HepG2 (cell line): ENCODE data around the gene RBL1.

ENCODE experiments used
- ARNTL ChIP-seq: sonication (generic); formaldehyde crosslinking; IDR thresholded peaks from 2 replicates; pipeline ENCODE4 v1.4.0; 2020; ENCODE audit warnings: mild to moderate bottlenecking, missing genetic modification reagents
- FOXJ3 ChIP-seq: sonication (generic); formaldehyde crosslinking; IDR thresholded peaks from 2 replicates; pipeline ENCODE4 v1.4.0; 2020; ENCODE audit warnings: missing genetic modification reagents, mild to moderate bottlenecking, borderline replicate concordance
- JUNB ChIP-seq: sonication (generic); formaldehyde crosslinking; IDR thresholded peaks from 2 replicates; pipeline ENCODE4 v1.8.0; 2022; ENCODE audit warnings: missing genetic modification reagents, mild to moderate bottlenecking, borderline replicate concordance
- RELA ChIP-seq: sonication (generic); formaldehyde crosslinking; IDR thresholded peaks from 2 replicates; pipeline ENCODE4 v1.4.0; 2020; ENCODE audit warnings: missing genetic modification reagents
- ZBTB1 ChIP-seq: sonication (generic); formaldehyde crosslinking; IDR thresholded peaks from 2 replicates; pipeline ENCODE4 v1.4.0; 2020; ENCODE audit warnings: missing genetic modification reagents, borderline replicate concordance
- ZNF501 ChIP-seq: sonication (generic); formaldehyde crosslinking; IDR thresholded peaks from 2 replicates; pipeline ENCODE4 v1.5.1; 2020; ENCODE audit warnings: mild to moderate bottlenecking, moderate library complexity, missing genetic modification reagents
- ZSCAN20 ChIP-seq: sonication (generic); formaldehyde crosslinking; IDR thresholded peaks from 2 replicates; pipeline ENCODE4 v1.4.0; 2020; ENCODE audit warnings: missing genetic modification reagents, mild to moderate bottlenecking, borderline replicate concordance

DNA sequence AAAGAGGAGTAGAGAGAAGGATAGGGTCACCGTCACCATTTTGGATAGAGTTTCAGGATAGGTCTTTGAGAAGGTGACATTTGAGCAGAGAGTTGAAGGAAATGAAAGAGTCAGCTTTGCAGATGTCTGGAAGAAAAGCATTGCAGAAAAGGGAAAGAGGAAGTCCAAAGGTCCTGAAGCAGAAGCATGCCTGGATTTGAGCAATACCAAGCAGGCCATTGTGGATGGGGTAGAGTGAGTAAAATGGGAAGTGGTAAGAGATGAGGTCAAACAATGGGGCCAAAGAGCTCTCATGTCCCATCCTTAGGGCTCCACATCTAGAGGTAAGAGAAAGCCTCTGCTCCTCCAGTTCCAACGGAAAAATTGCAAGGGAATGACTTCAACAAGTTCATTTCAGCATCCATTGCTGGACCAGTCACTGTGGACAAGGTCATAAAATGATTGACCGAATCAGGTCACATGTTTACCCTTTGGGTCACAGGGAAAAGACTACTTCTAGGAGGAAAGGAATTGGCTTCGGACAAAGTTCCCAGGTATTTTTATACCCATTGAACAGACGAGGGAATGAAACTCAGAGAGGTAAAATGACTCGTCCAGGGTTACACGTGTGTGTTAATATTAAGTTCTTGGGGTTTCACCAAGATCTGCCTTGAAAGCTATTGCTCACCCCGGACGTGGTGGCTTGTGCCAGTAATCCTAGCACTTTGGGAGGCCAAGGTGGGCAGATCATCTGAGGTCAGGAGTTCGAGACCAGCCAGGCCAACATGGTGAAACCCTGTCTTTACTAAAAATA lies 137.7 kb downstream of the RBL1 start:
- no peak for TF ChIP-seq ARNTL (CRISPR knock-in tag)
- no peak for TF ChIP-seq ZBTB1 (CRISPR knock-in tag)
- TF ChIP-seq ZSCAN20 = no peak
- no peak for TF ChIP-seq RELA (CRISPR knock-in tag)
- TF ChIP-seq JUNB (CRISPR knock-in tag) = no peak
- TF ChIP-seq ZNF501 = no peak
- TF ChIP-seq FOXJ3 (CRISPR knock-in tag) = no peak
